HepG2 (cell line): ENCODE results near the gene ZSCAN26. TPM values are rescaled to one million over a fixed set of nuclear protein-coding genes. Genes with fewer than 3 reads are reported as not detected.

Experiments used
- BRD4 ChIP-seq: sonication (generic); formaldehyde crosslinking; IDR thresholded peaks from 2 replicates; pipeline ENCODE4 v1.4.0; 2020; ENCODE audit warnings: missing genetic modification reagents
- FOXC1 ChIP-seq: sonication (generic); formaldehyde crosslinking; IDR thresholded peaks from 2 replicates; pipeline ENCODE4 v1.8.0; 2022; ENCODE audit warnings: mild to moderate bottlenecking, missing genetic modification reagents, borderline replicate concordance
- HNRNPL ChIP-seq: fragments of 200-400 bp; formaldehyde crosslinking; IDR thresholded peaks from 2 replicates; pipeline ENCODE4 v1.6.1; 2017; ENCODE audit warnings: mild to moderate bottlenecking, low read depth, low read length
- MBD4 ChIP-seq: IDR thresholded peaks from 2 replicates; pipeline ENCODE4 v1.6.1; 2012; ENCODE audit warnings: low read length, inconsistent platforms, borderline replicate concordance
- RNF2 ChIP-seq: fragments of 450-650 bp; conservative IDR thresholded peaks from 2 replicates; pipeline ENCODE4 v1.6.1; 2016; ENCODE audit warnings: low read depth
- RXRB ChIP-seq: IDR thresholded peaks from 2 replicates; pipeline ENCODE4 v1.6.1; 2016; ENCODE audit warnings: borderline replicate concordance, missing genetic modification reagents, missing compliant biosample characterization
- ZEB1 ChIP-seq: IDR thresholded peaks from 2 replicates; pipeline ENCODE4 v1.6.1; 2012; ENCODE audit warnings: mild to moderate bottlenecking, low read depth, inconsistent platforms; ENCODE audit not compliant: insufficient replicate concordance
- ZNF138 ChIP-seq: sonication (generic); formaldehyde crosslinking; IDR thresholded peaks from 2 replicates; pipeline ENCODE4 v1.5.0; 2020; ENCODE audit warnings: mild to moderate bottlenecking, low read depth, missing genetic modification reagents
- ZNF781 ChIP-seq: sonication (generic); formaldehyde crosslinking; IDR thresholded peaks from 2 replicates; pipeline ENCODE4 v1.5.1; 2020; ENCODE audit warnings: borderline replicate concordance, mild to moderate bottlenecking, missing genetic modification reagents; ENCODE audit errors: not compliant biosample characterization
- polyA plus RNA-seq, 8 experiments: library from polyadenylated mRNA; depleted of rRNA in 3 of 8; stranded (reverse) in 7 of 8; unstranded in 1 of 8; fragments of >200 nt; fragmentation: Illumina TruSeq in 4 of 8; extraction: Trizol in 4 of 8; gene quantifications; 2 replicates each; pipeline versions ENCODE4 v1.2.1 to v1.2.3, GENCODE V29; 2011 to 2016; ENCODE audit warnings: low read depth in 4 of 8, missing spikeins in 1 of 8, mixed read lengths in 1 of 8; ENCODE audit not compliant: insufficient read depth in 1 of 8
- total RNA-seq, 5 experiments: library from RNA; depleted of rRNA; stranded (reverse); fragments of >200 nt; fragmentation: Illumina TruSeq; extraction: Trizol; gene quantifications; 2 replicates each; pipeline ENCODE4 v1.2.3, GENCODE V29; 2016; ENCODE audit warnings: low read depth in 1 of 5
- TF ChIP-seq, protein P1 (sequence below): sonication (generic); formaldehyde crosslinking; IDR thresholded peaks from 2 replicates; pipeline ENCODE4 v1.8.1; 2023; ENCODE audit warnings: missing genetic modification reagents, inconsistent platforms, borderline replicate concordance
- TF ChIP-seq, protein P2 (sequence below): sonication (generic); formaldehyde crosslinking; IDR thresholded peaks from 2 replicates; pipeline ENCODE4 v1.4.0; 2020; ENCODE audit warnings: mild to moderate bottlenecking, missing genetic modification reagents
- TF ChIP-seq, protein P3 (sequence below): IDR thresholded peaks from 2 replicates; pipeline ENCODE4 v1.6.1; 2016; ENCODE audit warnings: missing genetic modification reagents, missing compliant biosample characterization
- TF ChIP-seq, protein P4 (sequence below): sonication (generic); formaldehyde crosslinking; IDR thresholded peaks from 2 replicates; pipeline ENCODE4 v1.8.1; 2023; ENCODE audit warnings: mild to moderate bottlenecking, missing genetic modification reagents
- TF ChIP-seq, protein P5 (sequence below): fragments of 450-650 bp; IDR thresholded peaks from 2 replicates; pipeline ENCODE4 v1.6.1; 2017; ENCODE audit warnings: mild to moderate bottlenecking
- TF ChIP-seq, protein P6 (sequence below): sonication (generic); formaldehyde crosslinking; IDR thresholded peaks from 2 replicates; pipeline ENCODE4; 2020; ENCODE audit warnings: missing genetic modification reagents, mild to moderate bottlenecking, borderline replicate concordance
- TF ChIP-seq, protein P7 (sequence below): sonication (generic); formaldehyde crosslinking; IDR thresholded peaks from 2 replicates; pipeline ENCODE4 v1.4.0; 2020; ENCODE audit warnings: mild to moderate bottlenecking, missing genetic modification reagents, borderline replicate concordance

ZSCAN26 gene
- total and polyA plus RNA-seq, 2 of the 13 experiments (the other 11 are each of a cell fraction or from before 2014, with no cell fraction given) = 12.0 to 15.6 TPM

DNA sequence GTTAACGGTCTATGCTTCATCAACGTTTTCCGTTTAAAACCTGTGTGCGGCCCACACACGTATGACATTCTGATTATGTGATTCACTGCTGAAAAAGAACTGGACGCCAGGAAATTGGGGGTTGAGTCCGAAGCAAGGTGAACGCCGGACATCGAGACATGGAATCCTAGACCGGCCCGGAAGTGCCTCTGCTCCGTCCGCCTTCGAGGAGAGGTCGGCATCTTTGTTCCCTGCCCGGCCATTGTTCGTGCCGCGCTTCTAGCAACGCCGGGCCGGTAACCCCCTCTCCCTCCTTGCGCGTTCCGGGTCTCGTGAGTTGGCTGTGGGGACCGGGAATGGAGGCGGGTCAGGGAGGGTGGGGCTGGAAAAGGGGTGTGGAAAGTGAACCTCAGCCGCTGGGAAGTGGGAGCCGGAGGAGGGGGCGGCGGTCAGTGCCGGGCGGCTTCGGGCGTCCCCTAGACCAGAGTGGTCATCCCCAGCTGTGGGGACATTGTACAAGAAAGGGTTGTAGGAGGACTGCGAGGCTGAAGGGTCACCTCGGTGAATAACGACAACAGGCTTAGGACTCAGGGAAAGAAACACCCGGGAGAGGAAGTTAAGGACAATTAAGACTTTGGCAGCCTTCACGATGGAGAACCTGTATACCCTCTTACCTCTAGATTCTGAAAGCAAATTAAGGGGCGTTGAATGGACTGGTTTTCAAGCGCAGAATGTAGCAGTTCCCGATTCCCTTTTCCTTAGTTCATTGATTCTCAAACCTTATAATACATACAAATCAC, 41.7 kb upstream of the ZSCAN26 start, which contains the start of gene ZSCAN9 (continued):
- no peak for TF ChIP-seq MBD4
- TF ChIP-seq, protein P1, sequence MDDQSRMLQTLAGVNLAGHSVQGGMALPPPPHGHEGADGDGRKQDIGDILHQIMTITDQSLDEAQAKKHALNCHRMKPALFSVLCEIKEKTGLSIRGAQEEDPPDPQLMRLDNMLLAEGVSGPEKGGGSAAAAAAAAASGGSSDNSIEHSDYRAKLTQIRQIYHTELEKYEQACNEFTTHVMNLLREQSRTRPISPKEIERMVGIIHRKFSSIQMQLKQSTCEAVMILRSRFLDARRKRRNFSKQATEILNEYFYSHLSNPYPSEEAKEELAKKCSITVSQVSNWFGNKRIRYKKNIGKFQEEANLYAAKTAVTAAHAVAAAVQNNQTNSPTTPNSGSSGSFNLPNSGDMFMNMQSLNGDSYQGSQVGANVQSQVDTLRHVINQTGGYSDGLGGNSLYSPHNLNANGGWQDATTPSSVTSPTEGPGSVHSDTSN (CRISPR knock-in tag) = no peak
- TF ChIP-seq FOXC1 (CRISPR knock-in tag) = 0 out of 2 replicates have a peak, but pooled peaks have one; percentile 37
- TF ChIP-seq, protein P2, sequence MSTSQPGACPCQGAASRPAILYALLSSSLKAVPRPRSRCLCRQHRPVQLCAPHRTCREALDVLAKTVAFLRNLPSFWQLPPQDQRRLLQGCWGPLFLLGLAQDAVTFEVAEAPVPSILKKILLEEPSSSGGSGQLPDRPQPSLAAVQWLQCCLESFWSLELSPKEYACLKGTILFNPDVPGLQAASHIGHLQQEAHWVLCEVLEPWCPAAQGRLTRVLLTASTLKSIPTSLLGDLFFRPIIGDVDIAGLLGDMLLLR = peak; percentile 89
- peak; percentile 48 for TF ChIP-seq ZEB1
- TF ChIP-seq, protein P3, sequence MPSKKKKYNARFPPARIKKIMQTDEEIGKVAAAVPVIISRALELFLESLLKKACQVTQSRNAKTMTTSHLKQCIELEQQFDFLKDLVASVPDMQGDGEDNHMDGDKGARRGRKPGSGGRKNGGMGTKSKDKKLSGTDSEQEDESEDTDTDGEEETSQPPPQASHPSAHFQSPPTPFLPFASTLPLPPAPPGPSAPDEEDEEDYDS = peak; percentile 67
- TF ChIP-seq ZNF138 (CRISPR knock-in tag) = peak; percentile 45; the same call in 1 of the 2 replicates
- TF ChIP-seq, protein P4, sequence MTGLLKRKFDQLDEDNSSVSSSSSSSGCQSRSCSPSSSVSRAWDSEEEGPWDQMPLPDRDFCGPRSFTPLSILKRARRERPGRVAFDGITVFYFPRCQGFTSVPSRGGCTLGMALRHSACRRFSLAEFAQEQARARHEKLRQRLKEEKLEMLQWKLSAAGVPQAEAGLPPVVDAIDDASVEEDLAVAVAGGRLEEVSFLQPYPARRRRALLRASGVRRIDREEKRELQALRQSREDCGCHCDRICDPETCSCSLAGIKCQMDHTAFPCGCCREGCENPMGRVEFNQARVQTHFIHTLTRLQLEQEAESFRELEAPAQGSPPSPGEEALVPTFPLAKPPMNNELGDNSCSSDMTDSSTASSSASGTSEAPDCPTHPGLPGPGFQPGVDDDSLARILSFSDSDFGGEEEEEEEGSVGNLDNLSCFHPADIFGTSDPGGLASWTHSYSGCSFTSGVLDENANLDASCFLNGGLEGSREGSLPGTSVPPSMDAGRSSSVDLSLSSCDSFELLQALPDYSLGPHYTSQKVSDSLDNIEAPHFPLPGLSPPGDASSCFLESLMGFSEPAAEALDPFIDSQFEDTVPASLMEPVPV (CRISPR knock-in tag) = peak; percentile 89; the same call in 1 of the 2 replicates
- peak; percentile 93 for TF ChIP-seq BRD4 (CRISPR knock-in tag)
- TF ChIP-seq, protein P5, sequence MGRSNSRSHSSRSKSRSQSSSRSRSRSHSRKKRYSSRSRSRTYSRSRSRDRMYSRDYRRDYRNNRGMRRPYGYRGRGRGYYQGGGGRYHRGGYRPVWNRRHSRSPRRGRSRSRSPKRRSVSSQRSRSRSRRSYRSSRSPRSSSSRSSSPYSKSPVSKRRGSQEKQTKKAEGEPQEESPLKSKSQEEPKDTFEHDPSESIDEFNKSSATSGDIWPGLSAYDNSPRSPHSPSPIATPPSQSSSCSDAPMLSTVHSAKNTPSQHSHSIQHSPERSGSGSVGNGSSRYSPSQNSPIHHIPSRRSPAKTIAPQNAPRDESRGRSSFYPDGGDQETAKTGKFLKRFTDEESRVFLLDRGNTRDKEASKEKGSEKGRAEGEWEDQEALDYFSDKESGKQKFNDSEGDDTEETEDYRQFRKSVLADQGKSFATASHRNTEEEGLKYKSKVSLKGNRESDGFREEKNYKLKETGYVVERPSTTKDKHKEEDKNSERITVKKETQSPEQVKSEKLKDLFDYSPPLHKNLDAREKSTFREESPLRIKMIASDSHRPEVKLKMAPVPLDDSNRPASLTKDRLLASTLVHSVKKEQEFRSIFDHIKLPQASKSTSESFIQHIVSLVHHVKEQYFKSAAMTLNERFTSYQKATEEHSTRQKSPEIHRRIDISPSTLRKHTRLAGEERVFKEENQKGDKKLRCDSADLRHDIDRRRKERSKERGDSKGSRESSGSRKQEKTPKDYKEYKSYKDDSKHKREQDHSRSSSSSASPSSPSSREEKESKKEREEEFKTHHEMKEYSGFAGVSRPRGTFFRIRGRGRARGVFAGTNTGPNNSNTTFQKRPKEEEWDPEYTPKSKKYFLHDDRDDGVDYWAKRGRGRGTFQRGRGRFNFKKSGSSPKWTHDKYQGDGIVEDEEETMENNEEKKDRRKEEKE = no peak
- TF ChIP-seq RNF2 = no peak
- peak; percentile 22 for TF ChIP-seq ZNF781 (CRISPR knock-in tag)
- TF ChIP-seq HNRNPL = no peak
- TF ChIP-seq, protein P6, sequence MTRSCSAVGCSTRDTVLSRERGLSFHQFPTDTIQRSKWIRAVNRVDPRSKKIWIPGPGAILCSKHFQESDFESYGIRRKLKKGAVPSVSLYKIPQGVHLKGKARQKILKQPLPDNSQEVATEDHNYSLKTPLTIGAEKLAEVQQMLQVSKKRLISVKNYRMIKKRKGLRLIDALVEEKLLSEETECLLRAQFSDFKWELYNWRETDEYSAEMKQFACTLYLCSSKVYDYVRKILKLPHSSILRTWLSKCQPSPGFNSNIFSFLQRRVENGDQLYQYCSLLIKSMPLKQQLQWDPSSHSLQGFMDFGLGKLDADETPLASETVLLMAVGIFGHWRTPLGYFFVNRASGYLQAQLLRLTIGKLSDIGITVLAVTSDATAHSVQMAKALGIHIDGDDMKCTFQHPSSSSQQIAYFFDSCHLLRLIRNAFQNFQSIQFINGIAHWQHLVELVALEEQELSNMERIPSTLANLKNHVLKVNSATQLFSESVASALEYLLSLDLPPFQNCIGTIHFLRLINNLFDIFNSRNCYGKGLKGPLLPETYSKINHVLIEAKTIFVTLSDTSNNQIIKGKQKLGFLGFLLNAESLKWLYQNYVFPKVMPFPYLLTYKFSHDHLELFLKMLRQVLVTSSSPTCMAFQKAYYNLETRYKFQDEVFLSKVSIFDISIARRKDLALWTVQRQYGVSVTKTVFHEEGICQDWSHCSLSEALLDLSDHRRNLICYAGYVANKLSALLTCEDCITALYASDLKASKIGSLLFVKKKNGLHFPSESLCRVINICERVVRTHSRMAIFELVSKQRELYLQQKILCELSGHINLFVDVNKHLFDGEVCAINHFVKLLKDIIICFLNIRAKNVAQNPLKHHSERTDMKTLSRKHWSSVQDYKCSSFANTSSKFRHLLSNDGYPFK (CRISPR knock-in tag) = peak; percentile 92
- peak; percentile 77 for TF ChIP-seq RXRB (CRISPR knock-in tag)
- TF ChIP-seq, protein P7, sequence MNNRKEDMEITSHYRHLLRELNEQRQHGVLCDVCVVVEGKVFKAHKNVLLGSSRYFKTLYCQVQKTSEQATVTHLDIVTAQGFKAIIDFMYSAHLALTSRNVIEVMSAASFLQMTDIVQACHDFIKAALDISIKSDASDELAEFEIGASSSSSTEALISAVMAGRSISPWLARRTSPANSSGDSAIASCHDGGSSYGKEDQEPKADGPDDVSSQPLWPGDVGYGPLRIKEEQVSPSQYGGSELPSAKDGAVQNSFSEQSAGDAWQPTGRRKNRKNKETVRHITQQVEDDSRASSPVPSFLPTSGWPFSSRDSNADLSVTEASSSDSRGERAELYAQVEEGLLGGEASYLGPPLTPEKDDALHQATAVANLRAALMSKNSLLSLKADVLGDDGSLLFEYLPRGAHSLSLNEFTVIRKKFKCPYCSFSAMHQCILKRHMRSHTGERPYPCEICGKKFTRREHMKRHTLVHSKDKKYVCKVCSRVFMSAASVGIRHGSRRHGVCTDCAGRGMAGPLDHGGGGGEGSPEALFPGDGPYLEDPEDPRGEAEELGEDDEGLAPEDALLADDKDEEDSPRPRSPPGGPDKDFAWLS (CRISPR knock-in tag) = peak; percentile 89; the same call in 1 of the 2 replicates
